ENCODE results near the gene SCAF1.
"Not testable (repeated sequence)": the region's sequence is repeated elsewhere in the genome, so short reads cannot be mapped to it uniquely, and the experiment has no call there.

The SCAF1 gene

DNA sequence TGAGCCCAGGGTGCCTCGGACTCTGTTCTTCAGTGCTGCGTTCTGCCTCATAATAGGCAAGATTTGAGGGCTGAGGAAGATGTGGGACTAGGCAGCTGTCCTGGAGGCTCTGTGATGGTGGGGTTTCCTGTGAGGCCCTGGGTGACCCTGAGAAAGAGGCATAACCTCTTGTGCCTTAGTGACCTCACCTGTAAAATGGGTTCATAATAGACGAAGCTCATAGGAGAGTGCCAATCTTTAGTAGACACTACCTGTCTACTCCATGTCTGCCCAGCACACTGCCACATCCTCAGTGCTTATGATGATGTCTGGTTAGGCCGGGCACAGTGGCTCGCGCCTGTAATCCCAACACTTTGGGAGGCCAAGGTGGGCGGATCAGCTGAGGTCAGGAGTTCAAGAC is 25.5 kb upstream of the SCAF1 start:
- no peak overlapping the region for H3K4me2 ChIP-seq (ENCODE audit: low read length)
- H3K9me3 ChIP-seq (ENCODE audit: low read length), result no peaks in the 10 kb centered on the region
- H3F3A ChIP-seq (ENCODE audit: insufficient read depth, low read length), result no peaks in the 10 kb centered on the region
- no peak for TF ChIP-seq CTCF (IDR thresholded peaks at IDR 0.05; ENCODE audit: low read length)
- TF ChIP-seq EZH2 (IDR thresholded peaks at IDR 0.05; ENCODE audit: borderline replicate concordance, low read length), result no peak
- no peaks in the 10 kb centered on the region for H3K4me1 ChIP-seq (ENCODE audit: insufficient read depth, low read length, severe bottlenecking)
- no peak overlapping the region for H2AFZ ChIP-seq (ENCODE audit: low read length)
- no peaks in the 10 kb centered on the region for H3K9me2 ChIP-seq (ENCODE audit: low read depth, low read length)
- peaks cover 61% of the 10 kb centered on the region for H3K36me3 ChIP-seq (ENCODE audit: insufficient read depth, low read length)
- H3K27me3 ChIP-seq (ENCODE audit: insufficient read depth, low read length), result no peaks in the 10 kb centered on the region
- H3K4me3 ChIP-seq (ENCODE audit: low read depth, low read length, poor library complexity, severe bottlenecking), result no peak overlapping the region
- H3K9ac ChIP-seq (ENCODE audit: low read length), result no peak overlapping the region
- H4K20me1 ChIP-seq (ENCODE audit: insufficient read depth, low read length), result no peaks in the 10 kb centered on the region
- H3K79me2 ChIP-seq (ENCODE audit: insufficient read depth, low read length), result no peaks in the 10 kb centered on the region
- H3K27ac ChIP-seq (ENCODE audit: low read depth, low read length, poor library complexity, severe bottlenecking), result no peak overlapping the region

DNA sequence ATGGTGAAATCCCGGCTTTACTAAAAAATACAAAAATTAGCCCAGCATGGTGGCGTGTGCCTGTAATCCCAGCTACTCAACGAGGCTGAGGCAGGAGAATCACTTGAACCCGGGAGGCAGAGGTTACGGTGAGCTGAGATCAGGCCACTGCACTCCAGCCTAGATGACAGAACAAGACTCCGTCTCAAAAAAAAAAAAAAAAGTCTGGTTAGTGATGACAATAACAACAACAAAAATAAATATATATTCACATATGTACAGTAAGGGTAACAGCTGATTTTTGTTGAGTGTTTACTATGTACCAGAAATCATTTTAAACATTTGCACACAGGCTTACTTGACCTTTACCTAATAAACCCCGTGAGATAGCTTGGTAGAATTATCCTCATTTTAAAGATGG is 25.1 kb upstream of the SCAF1 start:
- H3K36me3 ChIP-seq (ENCODE audit: insufficient read depth, low read length), result peaks cover 65% of the 10 kb centered on the region

DNA sequence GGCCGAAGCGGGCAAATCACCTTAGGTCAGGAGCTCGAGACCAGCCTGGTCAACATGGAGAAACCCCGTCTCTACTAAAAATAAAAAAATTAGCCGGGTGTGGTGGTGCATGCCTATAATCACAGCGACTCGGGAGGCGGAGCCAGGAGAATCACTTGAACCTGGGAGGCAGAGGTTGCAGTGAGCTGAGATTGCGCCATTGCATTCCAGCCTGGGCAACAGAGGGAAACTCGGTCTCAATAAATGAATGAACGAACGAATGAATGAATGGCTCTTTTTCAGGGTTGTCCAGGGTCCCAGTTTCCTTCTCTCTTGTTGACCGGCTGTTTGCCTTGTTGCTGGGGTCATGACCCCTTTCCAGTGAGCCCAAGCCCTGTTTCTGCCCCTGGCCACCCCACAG is 24.1 kb upstream of the SCAF1 start:
- H2AFZ ChIP-seq (ENCODE audit: low read length); H3F3A ChIP-seq (ENCODE audit: insufficient read depth, low read length); H3K9me3 ChIP-seq (ENCODE audit: low read length); H3K27me3 ChIP-seq (ENCODE audit: insufficient read depth, low read length); H3K79me2 ChIP-seq (ENCODE audit: insufficient read depth, low read length); H3K9ac ChIP-seq (ENCODE audit: low read length); H3K4me1 ChIP-seq (ENCODE audit: insufficient read depth, low read length, severe bottlenecking); H3K27ac ChIP-seq (ENCODE audit: low read depth, low read length, poor library complexity, severe bottlenecking); H3K4me3 ChIP-seq (ENCODE audit: low read depth, low read length, poor library complexity, severe bottlenecking); H4K20me1 ChIP-seq (ENCODE audit: insufficient read depth, low read length); H3K9me2 ChIP-seq (ENCODE audit: low read depth, low read length); H3K4me2 ChIP-seq (ENCODE audit: low read length): not testable (repeated sequence)
- H3K36me3 ChIP-seq (ENCODE audit: insufficient read depth, low read length), result peaks cover 69% of the 10 kb centered on the region

More for the DNA sequence above, 25.1 kb upstream of the SCAF1 start:
- Histone ChIP-seq H3K4me3 (ENCODE audit: low read depth, low read length, poor library complexity, severe bottlenecking) (no peak overlapping the region), H2AFZ (ENCODE audit: low read length) (no peak overlapping the region), H3K27me3 (ENCODE audit: insufficient read depth, low read length) (no peaks in the 10 kb centered on the region), H3F3A (ENCODE audit: insufficient read depth, low read length) (no peaks in the 10 kb centered on the region), H3K9me3 (ENCODE audit: low read length) (no peaks in the 10 kb centered on the region), H3K9ac (ENCODE audit: low read length) (no peak overlapping the region), H3K4me2 (ENCODE audit: low read length) (no peak overlapping the region), H3K79me2 (ENCODE audit: insufficient read depth, low read length) (no peaks in the 10 kb centered on the region), H3K4me1 (ENCODE audit: insufficient read depth, low read length, severe bottlenecking) (no peaks in the 10 kb centered on the region), H3K9me2 (ENCODE audit: low read depth, low read length) (no peaks in the 10 kb centered on the region), H3K27ac (ENCODE audit: low read depth, low read length, poor library complexity, severe bottlenecking) (no peak overlapping the region), H4K20me1 (ENCODE audit: insufficient read depth, low read length) (no peaks in the 10 kb centered on the region)
- TF ChIP-seq CTCF (IDR thresholded peaks at IDR 0.05; ENCODE audit: low read length) (no peak), EZH2 (IDR thresholded peaks at IDR 0.05; ENCODE audit: borderline replicate concordance, low read length) (no peak)
